Natural killer cell (primary cell): Measurements from ENCODE around the gene PCED1B. TPM values are rescaled to one million over a fixed set of nuclear protein-coding genes. Genes with fewer than 3 reads are reported as not detected.
A peak's percentile ranks its signal among the peaks of the same experiment; 100 is the strongest.

ENCODE experiments used
- ATAC-seq, 3 donors: fragments of 150-1000 bp in 2 of 3; fragments of 200-7000 bp in 1 of 3; cut with Tn5 transposase; 1 replicate in 1 of 3; 2 replicates in 2 of 3; pipeline ENCODE4 v1.10.0; 2021; ENCODE audit warnings: mild to moderate bottlenecking in 2 of 3, moderate library complexity in 2 of 3
- DNase-seq, 2 donors: peaks; one replicate each; pipeline versions ENCODE4 v3.0.0 to v3.0.0-alpha.2; 2013 to 2021; ENCODE audit warnings: mixed read lengths in 1 of 2
- H3K27ac ChIP-seq: one replicate; pipeline ENCODE4 v1.5.1; 2013; ENCODE audit warnings: mild to moderate bottlenecking, low read length
- H3K27me3 ChIP-seq: one replicate; pipeline ENCODE4 v1.6.1; 2013; ENCODE audit warnings: low read length; ENCODE audit not compliant: control insufficient read depth, insufficient read depth
- H3K36me3 ChIP-seq: one replicate; pipeline ENCODE4 v1.6.1; 2013; ENCODE audit warnings: low read length; ENCODE audit not compliant: control insufficient read depth, insufficient read depth
- H3K4me1 ChIP-seq: one replicate; pipeline ENCODE4 v1.6.1; 2013; ENCODE audit warnings: low read length; ENCODE audit not compliant: control insufficient read depth, insufficient read depth
- H3K4me3 ChIP-seq: one replicate; pipeline ENCODE4 v1.5.1; 2013; ENCODE audit warnings: low read length
- H3K9me3 ChIP-seq: one replicate; pipeline ENCODE4 v1.6.1; 2013; ENCODE audit warnings: low read length; ENCODE audit not compliant: control insufficient read depth, insufficient read depth
- H3K27ac Mint-ChIP-seq, 2 donors: one replicate each; pipeline ENCODE4 v1.8.0; 2022; ENCODE audit warnings: mild to moderate bottlenecking in 2 of 2, mixed read lengths in 2 of 2, moderate library complexity in 1 of 2
- H3K27me3 Mint-ChIP-seq, 2 donors: one replicate each; pipeline ENCODE4 v1.8.0; 2022; ENCODE audit warnings: low read depth in 2 of 2, mixed read lengths in 2 of 2
- H3K36me3 Mint-ChIP-seq: one replicate; pipeline ENCODE4 v1.8.0; 2022; ENCODE audit warnings: mixed read lengths
- H3K4me1 Mint-ChIP-seq, 2 donors: one replicate each; pipeline ENCODE4 v1.8.0; 2022; ENCODE audit warnings: mixed read lengths in 2 of 2
- H3K4me3 Mint-ChIP-seq: one replicate; pipeline ENCODE4 v1.8.0; 2022; ENCODE audit warnings: mild to moderate bottlenecking, moderate library complexity, mixed read lengths
- H3K9me3 Mint-ChIP-seq, 2 donors: one replicate each; pipeline ENCODE4 v1.8.0; 2022; ENCODE audit warnings: mixed read lengths in 2 of 2
- CTCF ChIP-seq: fragments of 200-600 bp; IDR thresholded peaks from one replicate; pipeline ENCODE4 v1.8.0; 2022; ENCODE audit warnings: antibody characterized with exemption
- WGBS: methylation state at CpG from one replicate; pipeline ENCODE4 v1.1.7; 2013; ENCODE audit warnings: missing lambda C conversion rate; ENCODE audit not compliant: insufficient coverage; 5-methylcytosine and 5-hydroxymethylcytosine counted together
- intact Hi-C: fragments of 100-400 bp; cut with micrococcal nuclease; formaldehyde crosslinking; loops from one replicate; pipeline ENCODE4 v1.14.2; 2022
- total RNA-seq, 4 donors: library from RNA; stranded (reverse); fragments of 120-200 nt in 1 of 4; gene quantifications; one replicate each; pipeline versions ENCODE4 v1.2.3 to v1.2.4, GENCODE V29; 2013 to 2022

The PCED1B gene
- total RNA-seq, 3 donors from 2014 or later (not counting 1 experiment from before 2014, with no cell fraction given): 30.2 to 35.9 (median 33.3) TPM

GRCh38 chr12:47135578-47135977 is 56.2 kb downstream of the PCED1B start:
- Mint-ChIP-seq H3K27me3 (no peaks in the 10 kb centered on the region), H3K36me3 (no peaks in the 10 kb centered on the region), H3K9me3 (no peaks in the 10 kb centered on the region), H3K4me3 (no peak overlapping the region), H3K4me1 (peaks cover 0 to 14% of the 10 kb centered on the region in 2 donors), H3K27ac (no peak overlapping the region)
- ATAC-seq (no peak), DNase-seq (no peak)
- intact Hi-C loops: no loop called here
- Histone ChIP-seq H3K27me3 (no peaks in the 10 kb centered on the region), H3K36me3 (peaks cover 14% of the 10 kb centered on the region), H3K4me1 (no peaks in the 10 kb centered on the region), H3K4me3 (no peak overlapping the region), H3K27ac (no peak overlapping the region), H3K9me3 (no peaks in the 10 kb centered on the region)
- no peak for TF ChIP-seq CTCF
- 100% methylated on average over 7 of the region's 7 CpGs for WGBS

- ATAC-seq: no peak
- H3K36me3 ChIP-seq: peaks cover 18% of the 10 kb centered on the region
- peaks cover 8 to 13% of the 10 kb centered on the region in 2 donors for H3K4me1 Mint-ChIP-seq
These were observed 59.7 kb downstream of the PCED1B start for GRCh38 chr12:47139000-47139681.

GRCh38 chr12:47141459-47141858 is 62.0 kb downstream of the PCED1B start:
- no peak overlapping the region for H3K27ac Mint-ChIP-seq
- intact Hi-C loops: no loop called here
- Histone ChIP-seq H3K36me3 (peaks cover 9% of the 10 kb centered on the region), H3K27me3 (no peaks in the 10 kb centered on the region), H3K9me3 (no peaks in the 10 kb centered on the region), H3K4me3 (no peak overlapping the region), H3K27ac (no peak overlapping the region), H3K4me1 (no peaks in the 10 kb centered on the region)
- no peaks in the 10 kb centered on the region for H3K36me3 Mint-ChIP-seq
- H3K27me3 Mint-ChIP-seq: no peaks in the 10 kb centered on the region
- no peak for ATAC-seq
- H3K4me1 Mint-ChIP-seq: peaks cover 26 to 27% of the 10 kb centered on the region in 2 donors
- no peak overlapping the region for H3K4me3 Mint-ChIP-seq
- no peak for DNase-seq
- TF ChIP-seq CTCF: no peak
- H3K9me3 Mint-ChIP-seq: no peaks in the 10 kb centered on the region

More at GRCh38 chr12:47139000-47139681, 59.7 kb downstream of the PCED1B start:
- H3K4me3 ChIP-seq: no peak overlapping the region
- no peaks in the 10 kb centered on the region for H3K27me3 ChIP-seq
- no peak overlapping the region for H3K27ac ChIP-seq
- TF ChIP-seq CTCF: no peak
- intact Hi-C loops: no loop called here
- DNase-seq: no peak
- H3K4me1 ChIP-seq: no peaks in the 10 kb centered on the region
- WGBS: 97% methylated on average over 1 of the region's 2 CpGs
- Mint-ChIP-seq H3K27ac (no peak overlapping the region), H3K9me3 (no peaks in the 10 kb centered on the region), H3K36me3 (no peaks in the 10 kb centered on the region), H3K27me3 (no peaks in the 10 kb centered on the region), H3K4me3 (no peak overlapping the region)
- no peaks in the 10 kb centered on the region for H3K9me3 ChIP-seq

- H3K9me3 Mint-ChIP-seq: no peaks in the 10 kb centered on the region
- no peaks in the 10 kb centered on the region for H3K27me3 Mint-ChIP-seq
- no peak overlapping the region for H3K4me3 Mint-ChIP-seq
- Histone ChIP-seq H3K36me3 (peaks cover 5% of the 10 kb centered on the region), H3K27ac (no peak overlapping the region), H3K9me3 (no peaks in the 10 kb centered on the region), H3K27me3 (no peaks in the 10 kb centered on the region), H3K4me3 (no peak overlapping the region), H3K4me1 (no peaks in the 10 kb centered on the region)
- H3K27ac Mint-ChIP-seq: peak overlapping the region; percentile 37 to 62
- 80% methylated on average over 1 of the region's 2 CpGs for whole genome bisulfite sequencing
- ATAC-seq (no peak), DNase-seq (no peak)
- peaks cover 25 to 43% of the 10 kb centered on the region in 2 donors for H3K4me1 Mint-ChIP-seq
- intact Hi-C loops: no loop called here
- TF ChIP-seq CTCF: no peak
- H3K36me3 Mint-ChIP-seq: no peaks in the 10 kb centered on the region
These were observed 65.3 kb downstream of the PCED1B start for GRCh38 chr12:47144769-47145168.
